ENCODE measurements around the gene OLFM4. TPM values are rescaled to one million over a fixed set of nuclear protein-coding genes. Genes with fewer than 3 reads are reported as not detected.
"Not testable (repeated sequence)": the region's sequence is repeated elsewhere in the genome, so short reads cannot be mapped to it uniquely, and the experiment has no call there.

Gene OLFM4
- total RNA-seq, 4 donors from 2014 or later: 0.29 to 0.83 TPM; not detected in 2

DNA sequence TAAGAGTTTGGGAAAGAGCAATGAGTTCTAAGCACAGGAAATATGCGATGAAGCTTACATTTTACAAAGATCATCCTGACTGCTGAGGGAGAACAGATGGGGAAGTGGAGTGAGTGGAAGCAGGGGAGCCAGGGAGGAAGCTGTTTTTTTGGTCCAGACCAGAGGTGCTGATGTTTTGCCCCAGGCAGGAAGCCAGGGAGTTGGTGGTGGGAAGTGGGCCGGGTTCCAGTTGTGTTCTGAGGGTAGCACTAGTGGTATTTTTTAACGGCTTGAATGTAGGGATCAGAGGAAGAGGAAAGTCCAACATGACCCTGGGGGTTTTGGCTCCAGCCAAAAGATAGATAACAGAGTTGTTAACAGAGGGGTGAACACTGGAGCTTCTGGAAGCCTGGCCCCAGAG lies 20.7 kb upstream of the OLFM4 start:
- WGBS: 33% methylated on average over 3 of the region's 3 CpGs
- Histone ChIP-seq H3K27me3 (no peaks in the 10 kb centered on the region), H3K9me3 (no peaks in the 10 kb centered on the region), H3K4me1 (no peaks in the 10 kb centered on the region), H3K4me3 (no peak overlapping the region), H3K36me3 (no peaks in the 10 kb centered on the region), H3K27ac (no peak overlapping the region)
- DNase-seq (ENCODE audit: low spot score in 2 of 2): no peak
- no peak for TF ChIP-seq CTCF (IDR thresholded peaks at IDR 0.05)
- no peak for TF ChIP-seq POLR2A (IDR thresholded peaks at IDR 0.05)
- TF ChIP-seq EP300 (IDR thresholded peaks at IDR 0.05): no peak
- TF ChIP-seq POLR2AphosphoS5 (IDR thresholded peaks at IDR 0.05): no peak

- Histone ChIP-seq H3K9me3 (no peaks in the 10 kb centered on the region), H3K36me3 (no peaks in the 10 kb centered on the region), H3K27ac (no peak overlapping the region), H3K27me3 (no peaks in the 10 kb centered on the region), H3K4me1 (no peaks in the 10 kb centered on the region), H3K4me3 (no peak overlapping the region)
- WGBS: 57% methylated on average over 7 of the region's 7 CpGs
- TF ChIP-seq POLR2AphosphoS5 (IDR thresholded peaks at IDR 0.05) (no peak), CTCF (IDR thresholded peaks at IDR 0.05) (no peak), EP300 (IDR thresholded peaks at IDR 0.05) (no peak), POLR2A (IDR thresholded peaks at IDR 0.05) (no peak)
- no peak for DNase-seq (ENCODE audit: low spot score in 2 of 2)
Observed at GRCh38 chr13:53010374-53011105, 18.1 kb upstream of the OLFM4 start.

DNA sequence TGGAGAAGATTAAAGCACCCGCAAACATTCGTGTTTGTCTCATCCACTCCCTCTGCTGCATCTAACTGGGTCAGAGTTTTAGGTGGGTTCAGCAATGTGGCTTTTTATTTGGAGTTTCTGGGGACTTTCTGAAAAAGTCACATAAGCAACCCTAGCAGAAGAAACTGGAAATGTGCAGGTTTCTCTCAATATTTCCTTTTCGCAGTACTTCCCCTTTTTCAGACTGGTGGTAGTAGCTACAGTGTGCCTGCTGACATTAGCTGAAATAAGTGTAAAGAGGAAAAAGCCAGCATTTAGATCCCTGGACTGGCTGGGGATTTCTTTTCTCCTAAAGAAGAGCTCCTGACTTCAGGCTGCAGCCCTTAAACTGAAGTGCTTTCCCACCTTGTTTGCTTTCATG lies 15.9 kb upstream of the OLFM4 start:
- Histone ChIP-seq H3K4me1 (no peaks in the 10 kb centered on the region), H3K9me3 (no peaks in the 10 kb centered on the region), H3K36me3 (no peaks in the 10 kb centered on the region), H3K27ac (no peak overlapping the region), H3K27me3 (no peaks in the 10 kb centered on the region), H3K4me3 (no peak overlapping the region)
- no peak for DNase-seq (ENCODE audit: low spot score in 2 of 2)
- WGBS: 66% methylated on average over 3 of the region's 3 CpGs
- no peak for TF ChIP-seq EP300 (IDR thresholded peaks at IDR 0.05)
- no peak for TF ChIP-seq POLR2A (IDR thresholded peaks at IDR 0.05)
- TF ChIP-seq CTCF (IDR thresholded peaks at IDR 0.05): no peak
- TF ChIP-seq POLR2AphosphoS5 (IDR thresholded peaks at IDR 0.05): no peak

GRCh38 chr13:53013113-53013512 lies 15.5 kb upstream of the OLFM4 start:
- no peak overlapping the region for H3K27ac ChIP-seq
- no peaks in the 10 kb centered on the region for H3K27me3 ChIP-seq
- no peaks in the 10 kb centered on the region for H3K36me3 ChIP-seq
- 75% methylated on average over 5 of the region's 5 CpGs for WGBS
- no peaks in the 10 kb centered on the region for H3K9me3 ChIP-seq
- H3K4me1 ChIP-seq: no peaks in the 10 kb centered on the region
- DNase-seq (ENCODE audit: low spot score in 2 of 2): no peak
- TF ChIP-seq EP300 (IDR thresholded peaks at IDR 0.05) (no peak), POLR2A (IDR thresholded peaks at IDR 0.05) (no peak), POLR2AphosphoS5 (IDR thresholded peaks at IDR 0.05) (no peak), CTCF (IDR thresholded peaks at IDR 0.05) (no peak)
- no peak overlapping the region for H3K4me3 ChIP-seq

GRCh38 chr13:53014018-53014417 lies 14.6 kb upstream of the OLFM4 start:
- 88% methylated on average over 3 of the region's 3 CpGs for WGBS
- not testable (repeated sequence) for H3K27ac ChIP-seq; H3K36me3 ChIP-seq; H3K27me3 ChIP-seq; H3K4me3 ChIP-seq; H3K9me3 ChIP-seq; DNase-seq (ENCODE audit: low spot score in 2 of 2); H3K4me1 ChIP-seq
